ENCODE measurements around the gene CALML5.

The CALML5 gene

DNA sequence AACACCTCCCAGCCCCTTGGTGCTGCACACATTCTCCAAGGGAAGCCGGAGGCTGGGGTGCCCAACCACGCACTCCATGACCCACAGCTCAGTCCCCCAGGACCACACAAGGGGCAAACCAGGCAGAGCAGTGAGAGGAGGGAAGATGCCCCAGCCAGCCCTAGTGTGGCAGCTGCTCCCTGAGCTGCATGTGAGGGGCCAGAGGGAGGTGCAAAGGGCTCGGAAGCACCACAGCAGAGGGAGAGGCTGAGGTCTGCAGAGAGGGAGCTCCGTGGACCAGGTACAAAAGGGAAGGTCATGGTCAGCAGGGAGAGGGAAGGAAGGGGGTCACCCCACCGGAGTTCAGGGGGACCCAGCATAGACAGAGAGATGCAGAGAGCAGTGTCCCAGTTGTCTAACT, 1.5 kb upstream of the CALML5 start:
- no peak overlapping the region for H3K4me3 ChIP-seq (replicated peaks; ENCODE audit: low read depth, low read length)
- no peak for TF ChIP-seq CTCF (IDR thresholded peaks at IDR 0.05; ENCODE audit: low read depth, low read length, missing control alignments)
- DNase-seq (ENCODE audit: extremely low read depth, low read depth): no peak

DNA sequence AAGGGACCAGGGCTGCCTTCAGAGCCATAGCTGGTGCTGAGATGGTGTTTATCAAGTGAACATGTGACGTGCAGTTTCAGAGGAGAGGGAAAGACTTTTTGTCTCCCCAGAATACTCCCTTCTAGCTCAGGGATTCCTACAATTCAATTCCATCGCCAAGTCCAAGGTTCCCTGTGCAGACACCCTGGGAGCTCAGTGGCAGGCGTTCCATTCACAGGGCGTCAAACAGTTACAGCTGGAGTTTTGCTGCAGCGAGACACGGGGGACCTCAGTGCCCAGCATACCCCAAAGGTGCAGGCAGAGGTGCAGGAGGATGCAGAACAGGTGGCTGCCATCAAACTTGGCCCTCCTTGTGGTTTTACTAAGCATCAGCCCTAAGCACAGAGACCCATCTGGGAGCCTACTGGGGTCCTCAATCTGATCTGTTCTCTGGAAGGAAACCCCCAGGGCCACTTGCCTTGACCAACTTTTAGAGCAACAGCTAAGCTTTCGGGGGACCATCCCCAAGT, 846 bp upstream of the CALML5 start:
- H3K4me3 ChIP-seq (replicated peaks; ENCODE audit: low read depth, low read length): no peak overlapping the region
- no peak for TF ChIP-seq CTCF (IDR thresholded peaks at IDR 0.05; ENCODE audit: low read depth, low read length, missing control alignments)
- DNase-seq (ENCODE audit: extremely low read depth, low read depth): no peak

DNA sequence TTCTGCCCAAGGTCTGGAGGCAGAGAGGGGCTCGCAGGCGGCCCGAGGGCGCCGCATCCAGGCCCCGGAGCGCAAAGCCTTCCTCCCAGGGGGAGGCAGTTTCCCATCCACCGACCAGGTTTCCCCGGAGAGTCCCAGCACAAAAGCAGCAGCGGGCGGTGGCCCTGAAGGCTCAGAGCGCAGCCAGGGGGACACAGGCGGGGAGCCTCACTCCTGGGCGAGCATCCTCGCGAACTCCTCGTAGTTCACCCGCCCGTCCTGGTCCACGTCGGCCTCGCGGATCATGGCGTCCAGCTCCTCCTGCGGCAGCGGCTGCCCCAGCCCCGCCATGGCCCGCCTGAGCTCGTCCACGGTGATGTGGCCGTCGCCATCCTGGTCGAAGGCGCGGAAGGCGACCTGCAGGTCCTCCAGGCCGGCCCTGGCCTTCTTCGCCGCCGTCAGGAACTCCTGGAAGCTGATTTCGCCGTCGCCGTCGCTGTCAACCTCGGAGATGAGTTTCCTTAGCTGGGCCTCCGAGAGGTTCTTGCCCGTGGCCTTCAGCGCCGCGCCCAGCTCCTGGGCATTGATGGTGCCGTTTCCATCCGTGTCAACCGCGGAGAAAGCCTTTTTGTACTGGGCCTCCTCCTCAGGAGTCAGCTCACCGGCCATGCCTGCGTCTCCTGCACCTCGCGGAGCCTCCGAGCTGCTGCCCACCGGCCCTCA, 428 bp downstream of the CALML5 start:
- no peak overlapping the region for H3K4me3 ChIP-seq (replicated peaks; ENCODE audit: low read depth, low read length)
- no peak for DNase-seq (ENCODE audit: extremely low read depth, low read depth)
- TF ChIP-seq CTCF (IDR thresholded peaks at IDR 0.05; ENCODE audit: low read depth, low read length, missing control alignments): no peak

DNA sequence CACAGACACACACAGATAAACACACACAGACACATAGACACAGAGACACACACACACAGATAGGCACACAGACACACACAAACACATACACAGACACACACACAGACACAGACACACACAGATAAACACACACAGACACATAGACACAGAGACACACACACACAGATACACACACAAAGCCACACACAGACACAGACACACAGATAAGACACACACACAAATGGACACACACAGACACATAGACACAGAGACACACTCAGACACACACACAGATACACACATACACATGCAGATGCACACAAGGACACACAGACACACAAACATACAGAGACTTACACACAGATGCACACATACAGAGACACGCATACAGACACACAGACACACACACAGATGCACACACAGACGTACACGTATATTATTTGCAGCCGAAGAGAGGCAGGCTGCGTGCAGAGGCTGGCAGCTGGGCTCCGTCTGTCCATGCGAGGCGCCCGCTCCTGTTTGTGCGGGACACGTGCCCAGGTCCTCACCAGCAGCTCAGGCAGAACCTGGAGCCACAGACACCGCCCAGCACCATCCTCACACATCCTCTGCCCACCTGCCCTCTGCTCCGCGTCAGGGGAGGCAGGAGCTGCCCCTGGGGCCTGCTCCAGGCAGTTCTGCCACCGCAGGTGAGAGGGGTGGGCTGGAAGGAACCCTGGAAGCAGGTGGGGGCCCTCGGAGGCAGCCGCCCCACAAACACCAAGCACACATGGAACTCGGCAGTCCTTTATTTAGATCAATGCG, 1.2 kb downstream of the CALML5 start:
- no peak for TF ChIP-seq CTCF (IDR thresholded peaks at IDR 0.05; ENCODE audit: low read depth, low read length, missing control alignments)

GRCh38 chr10:5497289-5497688, 2.1 kb downstream of the CALML5 start:
- no peak for TF ChIP-seq CTCF (IDR thresholded peaks at IDR 0.05; ENCODE audit: low read depth, low read length, missing control alignments)
- H3K4me3 ChIP-seq (replicated peaks; ENCODE audit: low read depth, low read length): no peak overlapping the region

More for the DNA sequence above, 1.2 kb downstream of the CALML5 start:
- DNase-seq (ENCODE audit: extremely low read depth, low read depth): no peak
- no peak overlapping the region for H3K4me3 ChIP-seq (replicated peaks; ENCODE audit: low read depth, low read length)

DNA sequence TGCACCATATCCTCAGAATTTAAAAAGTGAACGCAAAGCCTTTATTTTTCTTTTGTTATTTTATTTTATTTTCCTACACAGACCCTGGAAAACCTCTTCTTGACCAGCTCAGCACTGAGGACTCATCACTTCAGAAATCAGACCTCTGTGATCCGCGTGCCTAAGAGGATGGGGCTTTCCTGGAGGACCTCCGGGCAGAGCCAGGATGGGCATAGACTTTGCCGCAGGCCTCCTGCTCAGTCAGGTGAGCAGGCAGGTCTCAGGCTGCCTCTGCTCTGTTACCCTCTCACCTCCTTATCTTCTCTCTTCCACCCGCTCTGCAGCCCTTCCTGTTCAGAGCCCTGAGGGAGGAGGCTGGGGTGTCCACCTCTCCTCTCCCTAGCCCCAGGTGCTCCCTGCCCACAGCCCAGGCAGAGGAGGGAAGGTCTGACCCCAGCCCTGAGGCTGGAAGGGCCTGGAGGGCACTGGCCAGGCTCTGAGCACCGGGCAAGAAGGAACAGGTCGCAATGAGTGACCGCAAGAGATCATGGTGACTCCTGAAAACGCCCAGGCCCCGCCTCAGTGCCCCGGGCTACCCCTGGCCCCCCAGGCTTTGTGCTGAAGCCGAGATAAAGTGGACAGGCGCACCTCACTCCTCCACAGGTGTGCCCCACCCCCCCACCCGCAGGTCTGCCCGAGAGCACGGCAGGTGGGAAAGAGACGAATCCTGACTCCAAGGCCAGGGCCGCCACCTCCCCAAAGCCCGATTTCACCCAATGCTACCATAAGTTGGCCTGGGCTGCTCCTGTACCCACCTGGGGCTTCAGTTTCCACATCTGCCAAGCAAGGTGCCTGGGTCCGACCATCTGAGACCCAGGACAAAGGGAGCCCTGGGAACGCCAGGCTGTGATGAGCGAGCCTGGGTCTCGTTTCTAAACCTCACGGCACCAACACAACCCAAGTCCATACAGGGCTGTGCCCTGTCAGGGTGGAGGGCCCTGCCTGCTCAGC, 2.8 kb downstream of the CALML5 start:
- no peak for DNase-seq (ENCODE audit: extremely low read depth, low read depth)
- H3K4me3 ChIP-seq (replicated peaks; ENCODE audit: low read depth, low read length): no peak overlapping the region
- no peak for TF ChIP-seq CTCF (IDR thresholded peaks at IDR 0.05; ENCODE audit: low read depth, low read length, missing control alignments)

More at GRCh38 chr10:5497289-5497688, 2.1 kb downstream of the CALML5 start:
- DNase-seq (ENCODE audit: extremely low read depth, low read depth): no peak
